GM19452 (cell line): Measurements from ENCODE around the gene SLC38A10.

ENCODE experiments used
- ATAC-seq: cut with Tn5 transposase; IDR thresholded peaks from one replicate; pipeline ENCODE4 v1.9.1; 2021; ENCODE audit not compliant: unreplicated experiment

Gene SLC38A10

GRCh38 chr17:81299846-81300585 is 4.9 kb upstream of the SLC38A10 start:
- ATAC-seq: no peak

GRCh38 chr17:81298991-81299738 is 4.1 kb upstream of the SLC38A10 start:
- ATAC-seq: no peak

GRCh38 chr17:81298325-81298990 is 3.4 kb upstream of the SLC38A10 start:
- ATAC-seq: no peak

- ATAC-seq: no peak
These were observed 722 bp upstream of the SLC38A10 start for GRCh38 chr17:81295676-81296381.

GRCh38 chr17:81294512-81295030 is 536 bp downstream of the SLC38A10 start:
- ATAC-seq: peak; percentile 24

GRCh38 chr17:81292450-81292849 is 2.7 kb downstream of the SLC38A10 start:
- ATAC-seq: no peak

- no peak for ATAC-seq
These were observed 3.4 kb downstream of the SLC38A10 start for GRCh38 chr17:81291662-81292061.

- no peak for ATAC-seq
These were observed 4.9 kb downstream of the SLC38A10 start for GRCh38 chr17:81290230-81290629.

GRCh38 chr17:81289627-81290026 is 5.5 kb downstream of the SLC38A10 start:
- ATAC-seq: no peak

GRCh38 chr17:81288715-81289114 is 6.4 kb downstream of the SLC38A10 start:
- ATAC-seq: no peak

GRCh38 chr17:81287741-81288430 is 7.2 kb downstream of the SLC38A10 start:
- ATAC-seq: no peak

GRCh38 chr17:81287152-81287551 is 8.0 kb downstream of the SLC38A10 start:
- ATAC-seq: no peak

- ATAC-seq: no peak
These were observed 8.5 kb downstream of the SLC38A10 start for GRCh38 chr17:81286491-81287145.

GRCh38 chr17:81285894-81286293 is 9.2 kb downstream of the SLC38A10 start:
- ATAC-seq: no peak

GRCh38 chr17:81285179-81285878 is 9.8 kb downstream of the SLC38A10 start:
- peak; percentile 56 for ATAC-seq

GRCh38 chr17:81282876-81283275 is 12.2 kb downstream of the SLC38A10 start:
- ATAC-seq: no peak

- no peak for ATAC-seq
These were observed 13.0 kb downstream of the SLC38A10 start for GRCh38 chr17:81282141-81282540.

- ATAC-seq: no peak
These were observed 14.5 kb downstream of the SLC38A10 start for GRCh38 chr17:81280571-81280970.
